Activated CD4-positive, alpha-beta T cell treated with anti-CD3 and anti-CD28 coated beads, Interleukin-2, amount 10 ng/mL, durations not matched to agents 24 days and 14 days (primary cell): Measurements from ENCODE around the gene ADRA2A. TPM values are rescaled to one million over a fixed set of nuclear protein-coding genes. Genes with fewer than 3 reads are reported as not detected.

Experiments
- DNase-seq: peaks from one replicate; pipeline ENCODE4 v3.0.0; 2022
- H3K27ac Mint-ChIP-seq: one replicate; pipeline ENCODE4 v1.8.0; 2022; ENCODE audit warnings: mild to moderate bottlenecking, mixed read lengths
- H3K27me3 Mint-ChIP-seq: one replicate; pipeline ENCODE4 v1.8.0; 2022; ENCODE audit warnings: mixed read lengths
- H3K36me3 Mint-ChIP-seq: one replicate; pipeline ENCODE4 v1.8.0; 2022; ENCODE audit warnings: low read depth, mild to moderate bottlenecking, mixed read lengths
- H3K4me1 Mint-ChIP-seq: one replicate; pipeline ENCODE4 v1.8.0; 2021; ENCODE audit warnings: mixed read lengths
- H3K4me3 Mint-ChIP-seq: one replicate; pipeline ENCODE4 v1.8.0; 2022; ENCODE audit warnings: mild to moderate bottlenecking, moderate library complexity, mixed read lengths
- H3K9me3 Mint-ChIP-seq: one replicate; pipeline ENCODE4 v1.8.0; 2021; ENCODE audit warnings: mixed read lengths
- intact Hi-C: fragments of 100-400 bp; cut with micrococcal nuclease; formaldehyde crosslinking; loops from one replicate; pipeline ENCODE4 v1.15.1; 2023
- total RNA-seq: library from RNA; stranded (reverse); gene quantifications from 2 replicates; pipeline ENCODE4 v1.2.3, GENCODE V29; 2022

ADRA2A gene
- total RNA-seq, 1 donor from 2014 or later, result not detected

DNA sequence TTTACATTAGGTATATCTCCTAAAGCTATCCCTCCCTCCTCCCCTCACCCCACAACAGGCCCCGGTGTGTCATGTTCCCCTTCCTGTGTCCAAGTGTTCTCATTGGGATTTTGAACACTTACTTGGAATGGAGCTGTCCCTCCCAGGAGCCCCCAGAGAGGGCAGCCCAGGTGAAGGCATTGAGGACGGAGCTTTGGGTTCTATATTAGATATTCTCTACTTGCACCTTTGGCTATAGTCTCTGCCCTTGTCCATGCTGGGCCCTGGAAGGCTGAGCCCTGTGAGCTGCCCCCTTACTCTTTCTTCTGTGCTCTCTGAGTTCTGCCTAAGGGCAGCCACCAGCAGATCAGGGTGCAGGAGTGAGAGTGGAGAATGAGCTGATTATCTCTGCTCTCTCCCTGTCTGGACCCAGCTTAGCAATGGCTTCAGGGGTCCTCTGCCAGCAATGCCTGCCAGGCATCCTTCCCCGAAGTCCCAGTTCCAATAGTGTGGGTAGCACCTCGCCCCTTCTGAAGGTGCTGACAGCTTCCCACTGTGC, 11.2 kb downstream of the ADRA2A start:
- H3K4me3 Mint-ChIP-seq, result no peak overlapping the region
- no peaks in the 10 kb centered on the region for H3K4me1 Mint-ChIP-seq
- no peak overlapping the region for H3K27ac Mint-ChIP-seq
- no peak for DNase-seq
- intact Hi-C loops, result no loop called here
- H3K36me3 Mint-ChIP-seq, result no peaks in the 10 kb centered on the region
- peaks cover 26% of the 10 kb centered on the region for H3K27me3 Mint-ChIP-seq
- H3K9me3 Mint-ChIP-seq, result no peaks in the 10 kb centered on the region

- Mint-ChIP-seq H3K36me3 (no peaks in the 10 kb centered on the region), H3K9me3 (no peaks in the 10 kb centered on the region), H3K4me3 (no peak overlapping the region), H3K27ac (no peak overlapping the region), H3K4me1 (no peaks in the 10 kb centered on the region), H3K27me3 (peaks cover 29% of the 10 kb centered on the region)
- no peak for DNase-seq
- intact Hi-C loops, result no loop called here
These were observed 12.5 kb downstream of the ADRA2A start for GRCh38 chr10:111089293-111089692.

- Mint-ChIP-seq H3K36me3 (no peaks in the 10 kb centered on the region), H3K27me3 (peaks cover 31% of the 10 kb centered on the region), H3K4me3 (no peak overlapping the region), H3K4me1 (no peaks in the 10 kb centered on the region), H3K9me3 (no peaks in the 10 kb centered on the region), H3K27ac (no peak overlapping the region)
- intact Hi-C loops, result no loop called here
- no peak for DNase-seq
These were observed 15.0 kb downstream of the ADRA2A start for GRCh38 chr10:111091833-111092232.

DNA sequence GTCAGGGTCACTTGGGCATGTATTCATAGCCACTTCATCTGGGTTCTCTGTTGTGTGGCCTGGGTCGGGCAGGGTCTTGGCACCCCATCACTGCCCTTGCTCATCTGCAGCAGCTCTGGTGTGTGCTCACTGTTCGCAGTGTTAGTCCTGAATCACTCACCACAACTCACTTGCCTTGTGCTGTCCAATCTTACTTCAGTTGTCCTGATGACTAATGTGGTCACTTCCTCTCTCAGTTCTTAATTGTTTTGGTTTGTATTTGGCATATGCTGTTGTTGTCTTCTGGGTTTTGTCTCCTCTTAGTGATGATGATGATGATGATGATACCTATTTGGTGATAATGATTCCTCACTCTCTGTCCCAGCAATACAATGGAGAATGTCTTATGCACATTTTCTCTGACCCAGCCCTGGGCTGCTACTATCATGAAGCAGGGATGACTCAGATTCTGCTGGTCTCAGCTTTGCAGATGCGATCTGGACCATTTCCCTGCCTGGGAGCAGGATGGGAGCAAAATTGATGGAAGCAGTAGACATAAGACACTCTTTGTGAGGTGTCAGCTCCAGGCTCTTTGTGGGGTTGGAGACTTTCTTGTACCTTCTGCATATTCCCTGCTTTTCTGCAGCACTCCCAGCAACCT, 17.0 kb downstream of the ADRA2A start:
- Mint-ChIP-seq H3K9me3 (no peaks in the 10 kb centered on the region), H3K4me3 (no peak overlapping the region), H3K4me1 (no peaks in the 10 kb centered on the region), H3K36me3 (no peaks in the 10 kb centered on the region), H3K27ac (no peak overlapping the region), H3K27me3 (peaks cover 28% of the 10 kb centered on the region)
- intact Hi-C loops, result no loop called here
- DNase-seq, result no peak

GRCh38 chr10:111098679-111099437, 22.0 kb downstream of the ADRA2A start:
- Mint-ChIP-seq H3K4me3 (no peak overlapping the region), H3K27me3 (peaks cover 9% of the 10 kb centered on the region), H3K36me3 (no peaks in the 10 kb centered on the region), H3K27ac (no peak overlapping the region), H3K4me1 (no peaks in the 10 kb centered on the region), H3K9me3 (no peaks in the 10 kb centered on the region)
- intact Hi-C loops, result no loop called here
- DNase-seq, result no peak

GRCh38 chr10:111100198-111100597, 23.4 kb downstream of the ADRA2A start:
- Mint-ChIP-seq H3K4me3 (no peak overlapping the region), H3K9me3 (no peaks in the 10 kb centered on the region), H3K4me1 (no peaks in the 10 kb centered on the region), H3K27ac (no peak overlapping the region), H3K27me3 (peaks cover 6% of the 10 kb centered on the region), H3K36me3 (no peaks in the 10 kb centered on the region)
- no peak for DNase-seq
- intact Hi-C loops, result no loop called here

DNA sequence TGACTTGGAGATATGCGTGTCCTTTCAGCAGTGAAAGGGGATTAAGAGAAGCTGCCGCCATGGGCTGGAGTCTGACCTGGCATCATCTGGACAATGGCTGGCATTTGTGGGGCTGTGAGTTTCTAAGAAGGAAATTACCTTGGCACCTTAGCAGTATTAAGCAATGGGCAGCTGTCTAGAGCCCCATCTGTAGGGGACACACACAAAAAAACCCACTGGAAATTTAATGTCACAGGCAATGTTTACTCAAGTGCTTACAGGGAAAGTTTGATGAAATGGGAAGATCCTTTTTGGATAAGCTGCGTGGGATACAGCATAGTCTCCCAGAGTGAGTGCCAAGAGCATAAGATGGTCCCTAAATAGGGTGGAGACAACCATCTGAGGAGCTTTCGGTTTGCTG, 25.0 kb downstream of the ADRA2A start:
- Mint-ChIP-seq H3K4me3 (no peak overlapping the region), H3K9me3 (no peaks in the 10 kb centered on the region), H3K4me1 (no peaks in the 10 kb centered on the region), H3K27me3 (peaks cover 2% of the 10 kb centered on the region), H3K27ac (no peak overlapping the region), H3K36me3 (no peaks in the 10 kb centered on the region)
- intact Hi-C loops, result no loop called here
- DNase-seq, result no peak

GRCh38 chr10:111102359-111102837, 25.6 kb downstream of the ADRA2A start:
- DNase-seq, result no peak
- Mint-ChIP-seq H3K9me3 (no peaks in the 10 kb centered on the region), H3K27me3 (peaks cover 2% of the 10 kb centered on the region), H3K27ac (no peak overlapping the region), H3K4me3 (no peak overlapping the region), H3K4me1 (no peaks in the 10 kb centered on the region), H3K36me3 (no peaks in the 10 kb centered on the region)
- intact Hi-C loops, result no loop called here

- no peaks in the 10 kb centered on the region for H3K9me3 Mint-ChIP-seq
- H3K27ac Mint-ChIP-seq, result no peak overlapping the region
- H3K4me1 Mint-ChIP-seq, result no peaks in the 10 kb centered on the region
- peaks cover 2% of the 10 kb centered on the region for H3K27me3 Mint-ChIP-seq
- no peak overlapping the region for H3K4me3 Mint-ChIP-seq
- intact Hi-C loops, result no loop called here
- no peak for DNase-seq
- no peaks in the 10 kb centered on the region for H3K36me3 Mint-ChIP-seq
These were observed 26.5 kb downstream of the ADRA2A start for GRCh38 chr10:111103196-111103840.

DNA sequence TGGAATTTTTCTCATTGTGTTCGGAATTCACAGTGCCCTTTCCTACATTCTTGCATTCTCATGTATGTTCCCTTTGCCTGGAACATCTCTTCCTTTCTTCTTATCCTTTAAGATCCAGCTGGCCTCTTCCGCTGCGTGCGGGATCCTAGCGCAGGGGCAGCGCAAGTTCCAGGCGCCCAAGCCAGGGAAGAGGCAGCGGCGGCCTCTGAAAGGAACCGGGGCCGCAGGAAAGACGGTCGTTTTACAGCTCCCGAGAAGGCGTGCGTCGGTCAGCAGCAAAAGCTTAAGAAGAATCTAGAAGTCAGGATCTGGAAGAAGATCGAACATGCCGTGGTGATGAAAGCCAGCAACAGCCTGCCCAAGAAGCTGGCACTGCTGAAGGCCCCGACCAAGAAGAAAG, 28.0 kb downstream of the ADRA2A start:
- DNase-seq, result no peak
- H3K4me1 Mint-ChIP-seq, result no peaks in the 10 kb centered on the region
- H3K9me3 Mint-ChIP-seq, result no peaks in the 10 kb centered on the region
- peaks cover 2% of the 10 kb centered on the region for H3K27me3 Mint-ChIP-seq
- H3K27ac Mint-ChIP-seq, result no peak overlapping the region
- intact Hi-C loops, result no loop called here
- H3K36me3 Mint-ChIP-seq, result no peaks in the 10 kb centered on the region
- no peak overlapping the region for H3K4me3 Mint-ChIP-seq

DNA sequence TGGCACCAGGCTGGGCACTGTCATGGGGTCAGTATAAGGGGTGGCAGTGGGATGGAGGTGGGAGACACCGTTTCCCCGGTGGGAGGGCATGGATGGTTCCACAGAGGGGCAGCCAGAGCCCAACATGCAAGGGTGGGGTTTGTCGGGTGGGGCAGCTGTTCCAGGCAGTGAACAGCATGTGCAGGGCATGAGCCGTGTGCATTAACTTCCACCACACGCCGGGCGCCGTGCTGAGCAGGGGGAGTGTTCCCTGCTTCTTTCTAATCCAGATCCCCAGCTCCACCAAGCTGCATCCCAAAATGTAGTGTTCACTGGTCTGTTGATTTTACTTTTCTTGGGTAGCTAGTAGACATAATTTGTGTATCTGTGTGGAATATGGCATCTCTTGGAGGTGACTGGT, 29.3 kb downstream of the ADRA2A start:
- Mint-ChIP-seq H3K36me3 (no peaks in the 10 kb centered on the region), H3K9me3 (no peaks in the 10 kb centered on the region), H3K27me3 (peaks cover 6% of the 10 kb centered on the region), H3K27ac (no peak overlapping the region), H3K4me1 (no peaks in the 10 kb centered on the region), H3K4me3 (no peak overlapping the region)
- intact Hi-C loops, result no loop called here
- DNase-seq, result no peak

DNA sequence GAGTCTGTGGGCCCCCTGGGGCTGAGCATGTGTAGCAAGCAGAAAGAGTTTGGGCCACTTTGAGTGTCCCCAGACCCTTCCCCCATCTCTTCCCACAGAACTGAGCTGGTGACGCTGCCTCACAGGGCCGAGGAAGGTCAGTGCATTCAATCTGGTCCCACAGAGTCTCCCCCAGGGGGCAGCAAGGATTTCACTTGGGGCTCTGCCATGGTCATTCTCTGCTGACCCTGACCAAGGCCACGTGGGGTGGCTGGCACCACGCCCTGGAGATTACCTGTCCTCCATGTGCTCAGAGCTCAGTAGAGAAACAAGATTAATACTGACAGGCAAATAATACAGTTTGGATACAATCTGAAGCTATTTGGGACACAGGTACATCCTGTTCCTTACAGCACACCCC, 30.2 kb downstream of the ADRA2A start:
- intact Hi-C loops, result no loop called here
- H3K36me3 Mint-ChIP-seq, result no peaks in the 10 kb centered on the region
- no peaks in the 10 kb centered on the region for H3K4me1 Mint-ChIP-seq
- no peak overlapping the region for H3K4me3 Mint-ChIP-seq
- no peaks in the 10 kb centered on the region for H3K9me3 Mint-ChIP-seq
- no peak overlapping the region for H3K27ac Mint-ChIP-seq
- DNase-seq, result no peak
- peaks cover 4% of the 10 kb centered on the region for H3K27me3 Mint-ChIP-seq

DNA sequence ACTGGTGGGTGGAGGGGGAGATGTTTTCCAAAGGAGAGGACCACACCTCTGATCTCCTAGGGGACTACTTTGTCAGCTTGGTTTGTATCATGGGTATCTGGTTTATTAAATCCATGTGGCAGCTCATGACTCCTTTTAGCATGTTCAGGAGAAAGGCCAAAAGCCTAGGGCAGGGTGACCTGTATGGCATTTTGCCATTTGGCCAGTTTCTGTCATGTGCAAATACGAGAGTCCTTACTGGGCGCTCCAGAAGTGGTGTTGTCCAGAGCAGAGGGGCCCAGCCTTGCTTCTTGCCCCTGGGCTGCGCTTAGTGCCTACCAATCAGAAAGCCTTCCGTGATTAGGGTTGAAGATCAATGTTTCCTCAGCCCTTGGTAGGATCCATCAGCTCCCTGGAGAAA, 31.0 kb downstream of the ADRA2A start:
- intact Hi-C loops, result no loop called here
- Mint-ChIP-seq H3K4me1 (no peaks in the 10 kb centered on the region), H3K9me3 (no peaks in the 10 kb centered on the region), H3K27ac (no peak overlapping the region), H3K4me3 (no peak overlapping the region), H3K36me3 (no peaks in the 10 kb centered on the region), H3K27me3 (peaks cover 4% of the 10 kb centered on the region)
- no peak for DNase-seq

DNA sequence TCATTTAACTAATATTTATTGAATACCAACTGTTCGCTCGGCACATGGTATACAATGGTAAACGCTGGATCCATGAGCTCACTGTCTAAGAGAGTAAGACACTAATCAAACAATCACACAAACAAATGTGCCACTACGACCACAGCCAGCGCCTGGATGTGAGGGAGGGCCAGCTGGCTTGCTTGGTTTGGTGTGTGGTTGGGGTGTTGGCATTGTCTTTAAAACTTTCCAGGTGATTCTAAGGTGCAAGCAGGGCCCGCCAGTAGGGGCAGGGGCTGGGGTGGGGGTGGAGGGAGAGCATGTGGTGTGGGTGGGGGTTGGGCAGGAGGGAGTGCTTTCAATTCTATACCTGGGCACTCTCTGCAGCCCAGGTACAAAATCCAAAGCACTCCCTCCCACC, 31.6 kb downstream of the ADRA2A start:
- intact Hi-C loops, result no loop called here
- Mint-ChIP-seq H3K27ac (no peak overlapping the region), H3K27me3 (peaks cover 4% of the 10 kb centered on the region), H3K4me3 (no peak overlapping the region), H3K9me3 (no peaks in the 10 kb centered on the region), H3K36me3 (no peaks in the 10 kb centered on the region), H3K4me1 (no peaks in the 10 kb centered on the region)
- no peak for DNase-seq
